Ishikawa (cell line): Measurements from ENCODE around the gene GPAT3.

Source experiments
- CEBPB ChIP-seq: IDR thresholded peaks from 2 replicates; pipeline ENCODE4 v1.6.1; 2012
- EP300 ChIP-seq: IDR thresholded peaks from 2 replicates; pipeline ENCODE4 v1.6.1; 2012; ENCODE audit warnings: borderline replicate concordance
- FOXM1 ChIP-seq: IDR thresholded peaks from 2 replicates; pipeline ENCODE4 v1.6.1; 2012; ENCODE audit warnings: low read depth, borderline replicate concordance
- NFIC ChIP-seq: IDR thresholded peaks from 2 replicates; pipeline ENCODE4 v1.6.1; 2012
- RAD21 ChIP-seq: IDR thresholded peaks from 2 replicates; pipeline ENCODE4 v1.6.1; 2012; ENCODE audit warnings: low read depth
- TAF1 ChIP-seq: IDR thresholded peaks from 2 replicates; pipeline ENCODE4 v1.6.1; 2012; ENCODE audit warnings: low read depth, mild to moderate bottlenecking
- YY1 ChIP-seq: IDR thresholded peaks from 2 replicates; pipeline ENCODE4 v1.6.1; 2012; ENCODE audit warnings: low read depth
- TF ChIP-seq, protein P1 (sequence below): IDR thresholded peaks from 2 replicates; pipeline ENCODE4 v1.6.1; 2012
- TF ChIP-seq, protein P2 (sequence below): IDR thresholded peaks from 2 replicates; pipeline ENCODE4 v1.6.1; 2012; ENCODE audit warnings: low read depth, mild to moderate bottlenecking

DNA sequence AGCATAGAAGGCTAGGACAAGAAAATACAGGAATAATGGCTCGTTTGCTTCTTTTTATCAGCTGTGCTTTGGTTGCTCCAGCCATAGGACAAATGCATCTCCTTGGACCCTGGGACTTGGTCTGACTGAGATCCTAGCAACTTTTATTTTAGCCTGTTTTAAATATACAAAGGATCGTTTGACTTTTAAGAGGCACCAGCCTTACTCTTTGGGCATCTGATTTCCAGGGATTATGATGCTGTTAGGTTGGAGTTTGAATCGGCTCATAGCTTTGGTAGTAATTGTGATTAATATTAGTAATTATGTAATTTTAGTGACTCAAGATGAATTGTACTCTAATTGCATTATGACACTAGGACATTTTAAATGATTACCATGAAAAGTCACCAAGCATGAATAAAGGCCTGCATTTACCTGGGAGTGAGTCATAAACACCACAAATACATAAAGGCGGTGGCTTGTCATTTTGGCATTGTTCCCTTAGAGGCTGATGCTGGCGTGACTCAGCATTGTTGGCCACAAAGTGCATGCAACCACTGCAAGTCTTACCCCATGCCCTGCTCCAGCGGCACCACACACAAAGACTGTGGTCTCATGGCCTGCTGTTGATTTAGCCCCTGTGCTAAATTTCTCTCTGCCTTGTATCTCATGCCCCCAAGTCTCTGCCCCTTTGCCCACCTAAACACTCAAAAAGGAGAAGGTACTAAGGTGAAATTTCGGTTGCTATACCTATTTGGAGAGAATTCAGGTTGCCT is 12.4 kb downstream of the GPAT3 start:
- TF ChIP-seq, protein P1, sequence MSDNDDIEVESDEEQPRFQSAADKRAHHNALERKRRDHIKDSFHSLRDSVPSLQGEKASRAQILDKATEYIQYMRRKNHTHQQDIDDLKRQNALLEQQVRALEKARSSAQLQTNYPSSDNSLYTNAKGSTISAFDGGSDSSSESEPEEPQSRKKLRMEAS: peak; percentile 68
- TF ChIP-seq CEBPB: peak; percentile 77
- TF ChIP-seq NFIC: peak; percentile 97
- peak; percentile 86 for TF ChIP-seq EP300
- no peak for TF ChIP-seq TAF1
- TF ChIP-seq RAD21: 0 out of 2 replicates have a peak, but pooled peaks have one; percentile 21
- no peak for TF ChIP-seq YY1
- TF ChIP-seq, protein P2, sequence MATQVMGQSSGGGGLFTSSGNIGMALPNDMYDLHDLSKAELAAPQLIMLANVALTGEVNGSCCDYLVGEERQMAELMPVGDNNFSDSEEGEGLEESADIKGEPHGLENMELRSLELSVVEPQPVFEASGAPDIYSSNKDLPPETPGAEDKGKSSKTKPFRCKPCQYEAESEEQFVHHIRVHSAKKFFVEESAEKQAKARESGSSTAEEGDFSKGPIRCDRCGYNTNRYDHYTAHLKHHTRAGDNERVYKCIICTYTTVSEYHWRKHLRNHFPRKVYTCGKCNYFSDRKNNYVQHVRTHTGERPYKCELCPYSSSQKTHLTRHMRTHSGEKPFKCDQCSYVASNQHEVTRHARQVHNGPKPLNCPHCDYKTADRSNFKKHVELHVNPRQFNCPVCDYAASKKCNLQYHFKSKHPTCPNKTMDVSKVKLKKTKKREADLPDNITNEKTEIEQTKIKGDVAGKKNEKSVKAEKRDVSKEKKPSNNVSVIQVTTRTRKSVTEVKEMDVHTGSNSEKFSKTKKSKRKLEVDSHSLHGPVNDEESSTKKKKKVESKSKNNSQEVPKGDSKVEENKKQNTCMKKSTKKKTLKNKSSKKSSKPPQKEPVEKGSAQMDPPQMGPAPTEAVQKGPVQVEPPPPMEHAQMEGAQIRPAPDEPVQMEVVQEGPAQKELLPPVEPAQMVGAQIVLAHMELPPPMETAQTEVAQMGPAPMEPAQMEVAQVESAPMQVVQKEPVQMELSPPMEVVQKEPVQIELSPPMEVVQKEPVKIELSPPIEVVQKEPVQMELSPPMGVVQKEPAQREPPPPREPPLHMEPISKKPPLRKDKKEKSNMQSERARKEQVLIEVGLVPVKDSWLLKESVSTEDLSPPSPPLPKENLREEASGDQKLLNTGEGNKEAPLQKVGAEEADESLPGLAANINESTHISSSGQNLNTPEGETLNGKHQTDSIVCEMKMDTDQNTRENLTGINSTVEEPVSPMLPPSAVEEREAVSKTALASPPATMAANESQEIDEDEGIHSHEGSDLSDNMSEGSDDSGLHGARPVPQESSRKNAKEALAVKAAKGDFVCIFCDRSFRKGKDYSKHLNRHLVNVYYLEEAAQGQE: no peak
- no peak; the same call in none of the 2 replicates for TF ChIP-seq FOXM1
